ENCODE results near the gene IZUMO3. TPM values are rescaled to one million over a fixed set of nuclear protein-coding genes. Genes with fewer than 3 reads are reported as not detected.
"Not testable (repeated sequence)": the region's sequence is repeated elsewhere in the genome, so short reads cannot be mapped to it uniquely, and the experiment has no call there.

IZUMO3 gene
- total RNA-seq (not detected), total RNA-seq (0 to 0.12 reads per million in 2 donors)

GRCh38 chr9:24545847-24546522 is at the start of gene IZUMO3:
IZUMO3 (minus strand) TSS chr9:24545897; CDS start chr9:24545649, 248 bp downstream.
- no peaks in the 10 kb centered on the region for H3K36me3 Mint-ChIP-seq (ENCODE audit: low read depth)
- no peak for ATAC-seq
- H3K27me3 Mint-ChIP-seq: no peaks in the 10 kb centered on the region
- H3K27ac Mint-ChIP-seq: no peak within 1 kb of the TSS
- no peak for DNase-seq
- H3K4me1 Mint-ChIP-seq: no peaks in the 10 kb centered on the region
- H3K4me3 Mint-ChIP-seq: no peak within 1 kb of the TSS
- no peaks in the 10 kb centered on the region for H3K9me3 ChIP-seq (ENCODE audit: control insufficient read depth, low read length, poor library complexity, severe bottlenecking)

GRCh38 chr9:24594234-24594850 is 48.6 kb upstream of the IZUMO3 start:
- Mint-ChIP-seq H3K27me3 (no peaks in the 10 kb centered on the region), H3K27ac (no peak overlapping the region), H3K4me3 (no peak overlapping the region), H3K36me3 (ENCODE audit: low read depth) (no peaks in the 10 kb centered on the region), H3K4me1 (no peaks in the 10 kb centered on the region)
- no peak for ATAC-seq
- DNase-seq: no peak
- peaks cover 4% of the 10 kb centered on the region for H3K9me3 ChIP-seq (ENCODE audit: control insufficient read depth, low read length, poor library complexity, severe bottlenecking)

- Mint-ChIP-seq H3K4me1 (no peaks in the 10 kb centered on the region), H3K27me3 (no peaks in the 10 kb centered on the region), H3K27ac (no peak overlapping the region), H3K4me3 (no peak overlapping the region), H3K36me3 (ENCODE audit: low read depth) (no peaks in the 10 kb centered on the region)
- ATAC-seq: no peak
- H3K9me3 ChIP-seq (ENCODE audit: control insufficient read depth, low read length, poor library complexity, severe bottlenecking): no peaks in the 10 kb centered on the region
- no peak for DNase-seq
Observed at GRCh38 chr9:24590432-24590831, 44.7 kb upstream of the IZUMO3 start.

GRCh38 chr9:24587883-24588282 is 42.2 kb upstream of the IZUMO3 start:
- no peak for DNase-seq
- H3K36me3 Mint-ChIP-seq (ENCODE audit: low read depth): no peaks in the 10 kb centered on the region
- H3K4me3 Mint-ChIP-seq: no peak overlapping the region
- no peaks in the 10 kb centered on the region for H3K9me3 ChIP-seq (ENCODE audit: control insufficient read depth, low read length, poor library complexity, severe bottlenecking)
- no peaks in the 10 kb centered on the region for H3K4me1 Mint-ChIP-seq
- no peak overlapping the region for H3K27ac Mint-ChIP-seq
- H3K27me3 Mint-ChIP-seq: no peaks in the 10 kb centered on the region
- no peak for ATAC-seq

GRCh38 chr9:24582146-24583126 is 36.7 kb upstream of the IZUMO3 start:
- Mint-ChIP-seq H3K27me3 (no peaks in the 10 kb centered on the region), H3K36me3 (ENCODE audit: low read depth) (peaks cover 3% of the 10 kb centered on the region), H3K4me1 (no peaks in the 10 kb centered on the region), H3K27ac (no peak overlapping the region), H3K4me3 (no peak overlapping the region)
- DNase-seq (no peak), ATAC-seq (no peak)
- H3K9me3 ChIP-seq (ENCODE audit: control insufficient read depth, low read length, poor library complexity, severe bottlenecking): no peaks in the 10 kb centered on the region

- not testable (repeated sequence) for ATAC-seq; H3K36me3 Mint-ChIP-seq (ENCODE audit: low read depth); H3K27ac Mint-ChIP-seq; H3K9me3 ChIP-seq (ENCODE audit: control insufficient read depth, low read length, poor library complexity, severe bottlenecking); H3K27me3 Mint-ChIP-seq; H3K4me3 Mint-ChIP-seq; H3K4me1 Mint-ChIP-seq; DNase-seq
Observed at GRCh38 chr9:24580005-24580404, 34.3 kb upstream of the IZUMO3 start.

- no peaks in the 10 kb centered on the region for H3K9me3 ChIP-seq (ENCODE audit: control insufficient read depth, low read length, poor library complexity, severe bottlenecking)
- no peak overlapping the region for H3K27ac Mint-ChIP-seq
- H3K4me3 Mint-ChIP-seq: no peak overlapping the region
- no peaks in the 10 kb centered on the region for H3K4me1 Mint-ChIP-seq
- no peak for DNase-seq
- no peak for ATAC-seq
- H3K27me3 Mint-ChIP-seq: no peaks in the 10 kb centered on the region
- H3K36me3 Mint-ChIP-seq (ENCODE audit: low read depth): no peaks in the 10 kb centered on the region
Observed at GRCh38 chr9:24572406-24572805, 26.7 kb upstream of the IZUMO3 start.

- Mint-ChIP-seq H3K36me3 (ENCODE audit: low read depth) (no peaks in the 10 kb centered on the region), H3K27ac (no peak overlapping the region), H3K4me3 (no peak overlapping the region), H3K27me3 (no peaks in the 10 kb centered on the region), H3K4me1 (no peaks in the 10 kb centered on the region)
- ATAC-seq (no peak), DNase-seq (no peak)
- H3K9me3 ChIP-seq (ENCODE audit: control insufficient read depth, low read length, poor library complexity, severe bottlenecking): no peaks in the 10 kb centered on the region
Observed at GRCh38 chr9:24561957-24562356, 16.3 kb upstream of the IZUMO3 start.

GRCh38 chr9:24553183-24553552 is 7.5 kb upstream of the IZUMO3 start:
- H3K9me3 ChIP-seq (ENCODE audit: control insufficient read depth, low read length, poor library complexity, severe bottlenecking): no peaks in the 10 kb centered on the region
- DNase-seq: no peak
- no peak for ATAC-seq
- Mint-ChIP-seq H3K36me3 (ENCODE audit: low read depth) (no peaks in the 10 kb centered on the region), H3K4me1 (no peaks in the 10 kb centered on the region), H3K4me3 (no peak overlapping the region), H3K27ac (no peak overlapping the region), H3K27me3 (no peaks in the 10 kb centered on the region)

GRCh38 chr9:24552526-24553182 is 7.0 kb upstream of the IZUMO3 start:
- H3K27ac Mint-ChIP-seq: no peak overlapping the region
- no peak overlapping the region for H3K4me3 Mint-ChIP-seq
- DNase-seq (no peak), ATAC-seq (no peak)
- no peaks in the 10 kb centered on the region for H3K36me3 Mint-ChIP-seq (ENCODE audit: low read depth)
- no peaks in the 10 kb centered on the region for H3K4me1 Mint-ChIP-seq
- no peaks in the 10 kb centered on the region for H3K27me3 Mint-ChIP-seq
- H3K9me3 ChIP-seq (ENCODE audit: control insufficient read depth, low read length, poor library complexity, severe bottlenecking): no peaks in the 10 kb centered on the region

- Mint-ChIP-seq H3K36me3 (ENCODE audit: low read depth) (no peaks in the 10 kb centered on the region), H3K27me3 (no peaks in the 10 kb centered on the region), H3K27ac (no peak overlapping the region), H3K4me3 (no peak overlapping the region), H3K4me1 (no peaks in the 10 kb centered on the region)
- DNase-seq (no peak), ATAC-seq (no peak)
- no peaks in the 10 kb centered on the region for H3K9me3 ChIP-seq (ENCODE audit: control insufficient read depth, low read length, poor library complexity, severe bottlenecking)
Observed at GRCh38 chr9:24545285-24545684, 412 bp downstream of the IZUMO3 start.

GRCh38 chr9:24518545-24518944 is 27.2 kb downstream of the IZUMO3 start:
- Mint-ChIP-seq H3K36me3 (ENCODE audit: low read depth) (no peaks in the 10 kb centered on the region), H3K27ac (no peak overlapping the region), H3K27me3 (no peaks in the 10 kb centered on the region), H3K4me1 (no peaks in the 10 kb centered on the region), H3K4me3 (no peak overlapping the region)
- ATAC-seq (no peak), DNase-seq (no peak)
- no peaks in the 10 kb centered on the region for H3K9me3 ChIP-seq (ENCODE audit: control insufficient read depth, low read length, poor library complexity, severe bottlenecking)

- no peaks in the 10 kb centered on the region for H3K9me3 ChIP-seq (ENCODE audit: control insufficient read depth, low read length, poor library complexity, severe bottlenecking)
- no peaks in the 10 kb centered on the region for H3K27me3 Mint-ChIP-seq
- no peak overlapping the region for H3K4me3 Mint-ChIP-seq
- no peaks in the 10 kb centered on the region for H3K36me3 Mint-ChIP-seq (ENCODE audit: low read depth)
- no peaks in the 10 kb centered on the region for H3K4me1 Mint-ChIP-seq
- DNase-seq (no peak), ATAC-seq (no peak)
- H3K27ac Mint-ChIP-seq: no peak overlapping the region
Observed at GRCh38 chr9:24516463-24516862, 29.2 kb downstream of the IZUMO3 start.
